ENCODE data around the gene TPM4. TPM values are rescaled to one million over a fixed set of nuclear protein-coding genes. Genes with fewer than 3 reads are reported as not detected.

Gene TPM4
- polyA plus RNA-seq, 4 donors: 135 to 238 (median 159) TPM

- Histone ChIP-seq H3K4me3 (ENCODE audit: low read depth in 1 of 3, low read length in 3 of 3) (no peak overlapping the region), H3K4me1 (ENCODE audit: control insufficient read depth in 3 of 3, insufficient read depth in 2 of 3, low read depth in 1 of 3, low read length in 2 of 3) (no peaks in the 10 kb centered on the region), H3K36me3 (ENCODE audit: control insufficient read depth in 3 of 3, insufficient read depth in 2 of 3, low read depth in 1 of 3, low read length in 3 of 3) (no peaks in the 10 kb centered on the region), H3K9me3 (ENCODE audit: control insufficient read depth in 2 of 2, insufficient read depth in 1 of 2, low read depth in 1 of 2, low read length in 1 of 2) (no peaks in the 10 kb centered on the region), H3K27me3 (ENCODE audit: control insufficient read depth in 3 of 3, insufficient read depth in 3 of 3, low read length in 3 of 3) (no peaks in the 10 kb centered on the region), H3K27ac (ENCODE audit: low read depth in 1 of 3, low read length in 2 of 3) (no peak overlapping the region)
- FAIRE-seq (no peak), DNase-seq (no peak)
- WGBS, 3 donors: 92 to 96% (median 94%) methylated on average over 3 of the region's 3 CpGs
Observed at GRCh38 chr19:16032509-16033135, 43.7 kb upstream of the TPM4 start.

GRCh38 chr19:16033136-16033530 is 43.2 kb upstream of the TPM4 start:
- H3K9me3 ChIP-seq (ENCODE audit: control insufficient read depth in 2 of 2, insufficient read depth in 1 of 2, low read depth in 1 of 2, low read length in 1 of 2): no peaks in the 10 kb centered on the region
- no peak for DNase-seq
- no peaks in the 10 kb centered on the region for H3K4me1 ChIP-seq (ENCODE audit: control insufficient read depth in 3 of 3, insufficient read depth in 2 of 3, low read depth in 1 of 3, low read length in 2 of 3)
- no peak overlapping the region for H3K27ac ChIP-seq (ENCODE audit: low read depth in 1 of 3, low read length in 2 of 3)
- no peaks in the 10 kb centered on the region for H3K36me3 ChIP-seq (ENCODE audit: control insufficient read depth in 3 of 3, insufficient read depth in 2 of 3, low read depth in 1 of 3, low read length in 3 of 3)
- 84 to 91% (median 87%) methylated on average over 3 of the region's 3 CpGs for WGBS, 3 donors
- no peak overlapping the region for H3K4me3 ChIP-seq (ENCODE audit: low read depth in 1 of 3, low read length in 3 of 3)
- no peaks in the 10 kb centered on the region for H3K27me3 ChIP-seq (ENCODE audit: control insufficient read depth in 3 of 3, insufficient read depth in 3 of 3, low read length in 3 of 3)
- FAIRE-seq: no peak

- 70 to 80% (median 71%) methylated on average over 2 of the region's 2 CpGs for WGBS, 3 donors
- DNase-seq (no peak), FAIRE-seq (no peak)
Observed at GRCh38 chr19:16033721-16034120, 42.6 kb upstream of the TPM4 start.

GRCh38 chr19:16034180-16034579 is 42.1 kb upstream of the TPM4 start:
- Histone ChIP-seq H3K36me3 (ENCODE audit: control insufficient read depth in 3 of 3, insufficient read depth in 2 of 3, low read depth in 1 of 3, low read length in 3 of 3) (no peaks in the 10 kb centered on the region), H3K9me3 (ENCODE audit: control insufficient read depth in 2 of 2, insufficient read depth in 1 of 2, low read depth in 1 of 2, low read length in 1 of 2) (no peaks in the 10 kb centered on the region), H3K4me1 (ENCODE audit: control insufficient read depth in 3 of 3, insufficient read depth in 2 of 3, low read depth in 1 of 3, low read length in 2 of 3) (no peaks in the 10 kb centered on the region), H3K4me3 (ENCODE audit: low read depth in 1 of 3, low read length in 3 of 3) (no peak overlapping the region), H3K27ac (ENCODE audit: low read depth in 1 of 3, low read length in 2 of 3) (no peak overlapping the region), H3K27me3 (ENCODE audit: control insufficient read depth in 3 of 3, insufficient read depth in 3 of 3, low read length in 3 of 3) (no peaks in the 10 kb centered on the region)
- DNase-seq (no peak), FAIRE-seq (no peak)
- 87 to 91% (median 87%) methylated on average over 6 to 7 of the region's 7 CpGs for WGBS, 3 donors

More at GRCh38 chr19:16033721-16034120, 42.6 kb upstream of the TPM4 start:
- no peak overlapping the region for H3K27ac ChIP-seq (ENCODE audit: low read depth in 1 of 3, low read length in 2 of 3)
- H3K4me3 ChIP-seq (ENCODE audit: low read depth in 1 of 3, low read length in 3 of 3): no peak overlapping the region
- no peaks in the 10 kb centered on the region for H3K9me3 ChIP-seq (ENCODE audit: control insufficient read depth in 2 of 2, insufficient read depth in 1 of 2, low read depth in 1 of 2, low read length in 1 of 2)
- no peaks in the 10 kb centered on the region for H3K27me3 ChIP-seq (ENCODE audit: control insufficient read depth in 3 of 3, insufficient read depth in 3 of 3, low read length in 3 of 3)
- H3K36me3 ChIP-seq (ENCODE audit: control insufficient read depth in 3 of 3, insufficient read depth in 2 of 3, low read depth in 1 of 3, low read length in 3 of 3): no peaks in the 10 kb centered on the region
- H3K4me1 ChIP-seq (ENCODE audit: control insufficient read depth in 3 of 3, insufficient read depth in 2 of 3, low read depth in 1 of 3, low read length in 2 of 3): no peaks in the 10 kb centered on the region

GRCh38 chr19:16034958-16035560 is 41.2 kb upstream of the TPM4 start:
- no peak for FAIRE-seq
- Histone ChIP-seq H3K27me3 (ENCODE audit: control insufficient read depth in 3 of 3, insufficient read depth in 3 of 3, low read length in 3 of 3) (no peaks in the 10 kb centered on the region), H3K9me3 (ENCODE audit: control insufficient read depth in 2 of 2, insufficient read depth in 1 of 2, low read depth in 1 of 2, low read length in 1 of 2) (no peaks in the 10 kb centered on the region), H3K36me3 (ENCODE audit: control insufficient read depth in 3 of 3, insufficient read depth in 2 of 3, low read depth in 1 of 3, low read length in 3 of 3) (no peaks in the 10 kb centered on the region), H3K4me1 (ENCODE audit: control insufficient read depth in 3 of 3, insufficient read depth in 2 of 3, low read depth in 1 of 3, low read length in 2 of 3) (no peaks in the 10 kb centered on the region), H3K27ac (ENCODE audit: low read depth in 1 of 3, low read length in 2 of 3) (no peak overlapping the region), H3K4me3 (ENCODE audit: low read depth in 1 of 3, low read length in 3 of 3) (no peak overlapping the region)
- DNase-seq: no peak
- WGBS, 3 donors: 72 to 79% (median 79%) methylated on average over 17 of the region's 17 CpGs

GRCh38 chr19:16035601-16036297 is 40.5 kb upstream of the TPM4 start:
- DNase-seq: no peak

GRCh38 chr19:16036397-16036925 is 39.8 kb upstream of the TPM4 start:
- FAIRE-seq: no peak

More at GRCh38 chr19:16035601-16036297, 40.5 kb upstream of the TPM4 start:
- no peaks in the 10 kb centered on the region for H3K4me1 ChIP-seq (ENCODE audit: control insufficient read depth in 3 of 3, insufficient read depth in 2 of 3, low read depth in 1 of 3, low read length in 2 of 3)
- 86 to 89% (median 87%) methylated on average over 28 of the region's 28 CpGs for WGBS, 3 donors
- no peak overlapping the region for H3K4me3 ChIP-seq (ENCODE audit: low read depth in 1 of 3, low read length in 3 of 3)
- no peaks in the 10 kb centered on the region for H3K36me3 ChIP-seq (ENCODE audit: control insufficient read depth in 3 of 3, insufficient read depth in 2 of 3, low read depth in 1 of 3, low read length in 3 of 3)
- no peak overlapping the region for H3K27ac ChIP-seq (ENCODE audit: low read depth in 1 of 3, low read length in 2 of 3)
- no peak for FAIRE-seq
- no peaks in the 10 kb centered on the region for H3K27me3 ChIP-seq (ENCODE audit: control insufficient read depth in 3 of 3, insufficient read depth in 3 of 3, low read length in 3 of 3)
- no peaks in the 10 kb centered on the region for H3K9me3 ChIP-seq (ENCODE audit: control insufficient read depth in 2 of 2, insufficient read depth in 1 of 2, low read depth in 1 of 2, low read length in 1 of 2)

GRCh38 chr19:16036941-16037340 is 39.4 kb upstream of the TPM4 start:
- Histone ChIP-seq H3K9me3 (ENCODE audit: control insufficient read depth in 2 of 2, insufficient read depth in 1 of 2, low read depth in 1 of 2, low read length in 1 of 2) (no peaks in the 10 kb centered on the region), H3K4me1 (ENCODE audit: control insufficient read depth in 3 of 3, insufficient read depth in 2 of 3, low read depth in 1 of 3, low read length in 2 of 3) (peaks cover 0 to 9% (median 0%) of the 10 kb centered on the region in 3 donors), H3K36me3 (ENCODE audit: control insufficient read depth in 3 of 3, insufficient read depth in 2 of 3, low read depth in 1 of 3, low read length in 3 of 3) (no peaks in the 10 kb centered on the region), H3K27ac (ENCODE audit: low read depth in 1 of 3, low read length in 2 of 3) (no peak overlapping the region), H3K4me3 (ENCODE audit: low read depth in 1 of 3, low read length in 3 of 3) (no peak overlapping the region), H3K27me3 (ENCODE audit: control insufficient read depth in 3 of 3, insufficient read depth in 3 of 3, low read length in 3 of 3) (no peaks in the 10 kb centered on the region)
- 67 to 82% (median 76%) methylated on average over 11 of the region's 11 CpGs for WGBS, 3 donors
- DNase-seq: no peak
- no peak for FAIRE-seq

More at GRCh38 chr19:16036397-16036925, 39.8 kb upstream of the TPM4 start:
- H3K27me3 ChIP-seq (ENCODE audit: control insufficient read depth in 3 of 3, insufficient read depth in 3 of 3, low read length in 3 of 3): no peaks in the 10 kb centered on the region
- no peak overlapping the region for H3K27ac ChIP-seq (ENCODE audit: low read depth in 1 of 3, low read length in 2 of 3)
- H3K4me3 ChIP-seq (ENCODE audit: low read depth in 1 of 3, low read length in 3 of 3): no peak overlapping the region
- no peaks in the 10 kb centered on the region for H3K36me3 ChIP-seq (ENCODE audit: control insufficient read depth in 3 of 3, insufficient read depth in 2 of 3, low read depth in 1 of 3, low read length in 3 of 3)
- H3K9me3 ChIP-seq (ENCODE audit: control insufficient read depth in 2 of 2, insufficient read depth in 1 of 2, low read depth in 1 of 2, low read length in 1 of 2): no peaks in the 10 kb centered on the region
- 78 to 87% (median 84%) methylated on average over 10 of the region's 10 CpGs for WGBS, 3 donors
- DNase-seq: no peak
- peaks cover 0 to 6% (median 0%) of the 10 kb centered on the region in 3 donors for H3K4me1 ChIP-seq (ENCODE audit: control insufficient read depth in 3 of 3, insufficient read depth in 2 of 3, low read depth in 1 of 3, low read length in 2 of 3)

Measured in small intestine (tissue), 7 donors.